Upper lobe of left lung (tissue), 6 donors: ENCODE data around the gene HIGD2B. TPM values are rescaled to one million over a fixed set of nuclear protein-coding genes. Genes with fewer than 3 reads are reported as not detected.

Experiments used
- ATAC-seq, 2 donors: fragments of 200-7000 bp; cut with Tn5 transposase; one replicate each; pipeline ENCODE4 v1.9.1; 2022; ENCODE audit warnings: mild to moderate bottlenecking in 2 of 2, moderate library complexity in 2 of 2; ENCODE audit not compliant: low FRiP score in 2 of 2
- DNase-seq, 2 donors: peaks; one replicate each; pipeline ENCODE4 v3.0.0-alpha.2; 2019 to 2020
- H3K27ac ChIP-seq, 4 donors: fragments of 200-600 bp; sonication (generic); one replicate each; pipeline ENCODE4 v1.5.1; 2016 to 2019
- H3K27me3 ChIP-seq, 4 donors: fragments of 200-600 bp; sonication (generic); one replicate each; pipeline ENCODE4 v1.5.1; 2017 to 2019
- H3K36me3 ChIP-seq, 4 donors: fragments of 200-600 bp; sonication (generic); one replicate each; pipeline ENCODE4 v1.5.1; 2016 to 2019
- H3K4me1 ChIP-seq, 4 donors: fragments of 200-600 bp; sonication (generic); one replicate each; pipeline ENCODE4 v1.5.1; 2018 to 2019
- H3K4me3 ChIP-seq, 4 donors: fragments of 200-600 bp; sonication (generic); one replicate each; pipeline ENCODE4 v1.5.1; 2017 to 2019; ENCODE audit warnings: mild to moderate bottlenecking in 2 of 4, moderate library complexity in 1 of 4
- H3K9me3 ChIP-seq, 4 donors: fragments of 200-600 bp; sonication (generic); one replicate each; pipeline ENCODE4 v1.5.1; 2018 to 2019
- EP300 ChIP-seq, 4 donors: sonication (generic); formaldehyde crosslinking; IDR thresholded peaks; one replicate each; pipeline ENCODE4 v1.5.1; 2017; ENCODE audit warnings: antibody characterized with exemption in 4 of 4, control low read depth in 2 of 4
- POLR2A ChIP-seq, 4 donors: fragments of 450-650 bp; IDR thresholded peaks; one replicate each; pipeline ENCODE4 v1.5.1; 2016 to 2017; ENCODE audit warnings: antibody characterized with exemption in 4 of 4, mild to moderate bottlenecking in 2 of 4
- POLR2AphosphoS5 ChIP-seq, 2 donors: sonication (generic); formaldehyde crosslinking; IDR thresholded peaks; one replicate each; pipeline ENCODE4 v1.5.1; 2017; ENCODE audit warnings: antibody characterized with exemption in 2 of 2
- WGBS, 2 donors: methylation state at CpG; one replicate each; pipeline ENCODE4 v1.1.5; 2017 to 2018; 5-methylcytosine and 5-hydroxymethylcytosine counted together
- total RNA-seq, 6 donors: library from RNA; depleted of rRNA in 4 of 6; stranded (reverse); fragments of >200 nt in 4 of 6; gene quantifications; one replicate each; pipeline versions ENCODE4 v1.1.0 to v1.2.1, GENCODE V29; 2016 to 2021
- TF ChIP-seq, protein P1 (sequence below), 6 experiments: fragments of 450-650 bp in 4 of 6; fragments of 200-600 bp in 2 of 6; sonication (generic) in 2 of 6; IDR thresholded peaks; one replicate each; pipeline ENCODE4 v1.5.1; 2016 to 2019; ENCODE audit warnings: antibody characterized with exemption in 6 of 6
- donor health status: DM: no; HTN: no; CAD: no; lungs with moderate emphysema.
- donor health status: DM: no; HTN: yes; CAD: no; lungs with severe emphysema.

The HIGD2B gene, protein sequence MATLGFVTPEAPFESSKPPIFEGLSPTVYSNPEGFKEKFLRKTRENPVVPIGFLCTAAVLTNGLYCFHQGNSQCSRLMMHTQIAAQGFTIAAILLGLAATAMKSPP
- total RNA-seq = not detected

DNA sequence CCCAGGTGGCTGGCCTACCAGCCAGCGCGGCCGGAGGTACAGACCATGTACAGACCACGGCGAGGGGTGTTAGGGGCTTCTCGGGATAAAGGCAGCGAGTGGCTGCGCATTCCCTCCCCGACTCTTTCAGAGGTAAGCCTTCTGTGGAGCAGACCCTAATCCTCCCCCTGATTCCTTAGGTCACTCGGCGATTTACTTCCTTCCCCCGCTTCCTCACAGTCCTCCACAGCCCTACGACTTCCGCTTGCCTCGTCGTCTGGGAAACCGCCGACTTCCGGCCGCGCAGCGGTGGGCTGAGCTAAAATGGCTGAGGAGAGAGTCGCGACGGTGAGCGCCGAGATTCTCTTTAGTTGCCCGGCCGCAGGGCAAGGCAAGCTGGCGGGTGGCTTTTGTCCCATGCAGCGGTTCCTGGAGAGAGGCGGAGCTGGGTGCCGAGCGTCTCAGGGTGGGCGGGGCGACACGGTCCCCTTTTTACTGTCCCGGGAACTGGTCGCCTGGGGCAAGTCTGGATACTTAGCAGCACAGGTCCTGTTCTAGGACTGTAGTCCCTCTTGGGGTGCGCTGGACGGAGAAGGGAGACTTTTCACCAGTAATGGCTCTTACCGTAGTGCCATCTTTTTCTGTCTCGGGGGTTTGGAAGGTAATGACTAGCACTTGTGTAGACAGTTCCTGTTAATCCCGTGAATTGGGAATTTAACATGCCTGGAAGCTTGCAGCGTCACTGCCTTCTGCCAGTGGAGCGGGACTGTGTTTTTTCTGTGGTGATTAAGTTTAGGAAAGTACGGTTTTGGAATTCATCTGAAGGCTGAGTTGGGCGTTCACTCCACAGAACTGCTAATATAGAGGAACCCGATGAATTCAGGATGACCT lies at the start of gene HIGD2B, which contains the start of gene BBS4:
TSS of gene HIGD2B (minus strand) at position 258 of the 870 bp plus-strand sequence. CDS start 9,808 bp downstream, outside the sequence.
TSS of gene BBS4 (plus strand) at position 283 of the 870 bp plus-strand sequence. CDS start at position 304, 21 bp downstream.
- TF ChIP-seq EP300 (IDR thresholded peaks at IDR 0.05) (no peak), POLR2A (IDR thresholded peaks at IDR 0.05) (peak in 3 of 4 donors; percentile 67 to 85 (median 76)), POLR2AphosphoS5 (IDR thresholded peaks at IDR 0.05) (peak; percentile 86 to 89)
- TF ChIP-seq, protein P1, sequence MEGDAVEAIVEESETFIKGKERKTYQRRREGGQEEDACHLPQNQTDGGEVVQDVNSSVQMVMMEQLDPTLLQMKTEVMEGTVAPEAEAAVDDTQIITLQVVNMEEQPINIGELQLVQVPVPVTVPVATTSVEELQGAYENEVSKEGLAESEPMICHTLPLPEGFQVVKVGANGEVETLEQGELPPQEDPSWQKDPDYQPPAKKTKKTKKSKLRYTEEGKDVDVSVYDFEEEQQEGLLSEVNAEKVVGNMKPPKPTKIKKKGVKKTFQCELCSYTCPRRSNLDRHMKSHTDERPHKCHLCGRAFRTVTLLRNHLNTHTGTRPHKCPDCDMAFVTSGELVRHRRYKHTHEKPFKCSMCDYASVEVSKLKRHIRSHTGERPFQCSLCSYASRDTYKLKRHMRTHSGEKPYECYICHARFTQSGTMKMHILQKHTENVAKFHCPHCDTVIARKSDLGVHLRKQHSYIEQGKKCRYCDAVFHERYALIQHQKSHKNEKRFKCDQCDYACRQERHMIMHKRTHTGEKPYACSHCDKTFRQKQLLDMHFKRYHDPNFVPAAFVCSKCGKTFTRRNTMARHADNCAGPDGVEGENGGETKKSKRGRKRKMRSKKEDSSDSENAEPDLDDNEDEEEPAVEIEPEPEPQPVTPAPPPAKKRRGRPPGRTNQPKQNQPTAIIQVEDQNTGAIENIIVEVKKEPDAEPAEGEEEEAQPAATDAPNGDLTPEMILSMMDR (IDR thresholded peaks at IDR 0.05) = no peak
- ATAC-seq (peak; percentile 99), DNase-seq (peak; percentile 91 to 96)
- Histone ChIP-seq H3K4me3 (peak within 1 kb of the TSS; percentile 62 to 75 (median 68)), H3K4me1 (peaks cover 0 to 20% (median 8%) of the 10 kb centered on the region in 4 donors), H3K27ac (peak within 1 kb of the TSS; percentile 84 to 95 (median 90)), H3K27me3 (no peaks in the 10 kb centered on the region), H3K9me3 (no peaks in the 10 kb centered on the region), H3K36me3 (no peaks in the 10 kb centered on the region)
- 0 to 1% methylated on average over 22 to 49 of the region's 49 CpGs for WGBS, 2 donors

DNA sequence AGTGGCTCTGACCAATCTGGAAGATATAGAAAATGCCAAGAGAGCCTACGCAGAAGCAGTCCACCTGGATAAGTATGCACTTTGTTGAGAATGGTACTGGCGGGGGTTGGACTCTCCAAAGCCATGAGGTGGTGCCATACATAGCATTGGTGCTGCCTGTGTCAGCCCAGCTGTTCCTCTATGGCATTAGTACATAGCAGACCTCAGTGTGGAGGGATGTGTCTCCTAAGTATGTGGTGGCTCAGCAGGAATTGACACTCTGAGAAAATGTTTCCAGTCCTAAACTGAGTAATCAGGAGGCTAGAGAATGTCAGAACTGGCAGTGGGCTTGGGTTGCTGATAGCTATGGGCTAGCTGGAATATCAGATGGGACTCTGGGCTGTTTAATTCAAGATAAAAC lies 49.1 kb upstream of the HIGD2B start:
- ATAC-seq (no peak), DNase-seq (no peak)
- Histone ChIP-seq H3K27ac (no peak overlapping the region), H3K36me3 (peaks cover 8 to 74% (median 29%) of the 10 kb centered on the region in 4 donors), H3K9me3 (no peaks in the 10 kb centered on the region), H3K4me1 (no peaks in the 10 kb centered on the region), H3K27me3 (no peaks in the 10 kb centered on the region), H3K4me3 (no peak overlapping the region)
- no peak for TF ChIP-seq POLR2A (IDR thresholded peaks at IDR 0.05)
- TF ChIP-seq, protein P1 (IDR thresholded peaks at IDR 0.05) = no peak
- TF ChIP-seq EP300 (IDR thresholded peaks at IDR 0.05) = no peak
- no peak for TF ChIP-seq POLR2AphosphoS5 (IDR thresholded peaks at IDR 0.05)
- WGBS, 2 donors = 100% methylated on average over 2 of the region's 2 CpGs

DNA sequence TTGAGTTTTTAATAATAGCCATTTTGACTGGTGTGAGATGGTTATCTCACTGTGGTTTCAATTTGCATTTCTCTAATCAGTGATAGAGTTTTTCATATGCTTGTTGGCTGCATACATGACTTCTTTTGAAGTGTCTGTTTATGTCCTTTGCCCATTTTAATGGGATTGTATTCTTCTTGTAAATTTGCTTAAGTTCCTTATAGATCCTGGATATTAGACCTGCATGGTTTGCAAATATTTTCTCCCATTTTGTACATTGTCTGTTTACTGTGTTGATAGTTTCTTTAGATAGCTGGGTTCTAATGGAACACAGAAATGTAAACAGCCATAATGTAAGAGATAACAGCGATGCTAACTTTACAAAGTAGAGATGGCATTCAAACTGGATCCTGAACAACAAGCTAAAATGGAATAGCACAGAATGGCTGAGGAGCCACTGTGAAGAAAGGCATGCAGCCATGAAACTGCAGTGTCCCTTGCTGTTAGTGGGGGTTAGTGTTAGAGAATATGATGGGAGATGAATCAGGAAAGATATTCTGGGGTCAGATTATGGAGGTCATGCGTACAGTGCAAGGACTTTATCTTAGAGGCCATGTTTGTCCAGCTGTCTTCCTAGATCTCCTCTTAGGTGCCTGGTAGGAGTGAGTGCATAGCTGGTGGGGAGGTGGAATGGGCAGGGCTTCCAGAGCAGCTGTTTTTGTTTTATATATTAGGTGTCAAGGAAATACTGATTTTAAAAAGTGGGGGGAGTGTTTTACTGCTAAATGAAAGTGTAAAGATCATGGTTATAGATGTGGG lies 48.2 kb upstream of the HIGD2B start:
- Histone ChIP-seq H3K27me3 (no peaks in the 10 kb centered on the region), H3K4me3 (no peak overlapping the region), H3K36me3 (peaks cover 8 to 69% (median 26%) of the 10 kb centered on the region in 4 donors), H3K27ac (no peak overlapping the region), H3K9me3 (no peaks in the 10 kb centered on the region), H3K4me1 (no peaks in the 10 kb centered on the region)
- DNase-seq (no peak), ATAC-seq (no peak)
- WGBS, 2 donors = 85 to 96% methylated on average over 2 of the region's 2 CpGs
- TF ChIP-seq, protein P1 (IDR thresholded peaks at IDR 0.05) = no peak
- TF ChIP-seq EP300 (IDR thresholded peaks at IDR 0.05) (no peak), POLR2AphosphoS5 (IDR thresholded peaks at IDR 0.05) (no peak), POLR2A (IDR thresholded peaks at IDR 0.05) (no peak)

DNA sequence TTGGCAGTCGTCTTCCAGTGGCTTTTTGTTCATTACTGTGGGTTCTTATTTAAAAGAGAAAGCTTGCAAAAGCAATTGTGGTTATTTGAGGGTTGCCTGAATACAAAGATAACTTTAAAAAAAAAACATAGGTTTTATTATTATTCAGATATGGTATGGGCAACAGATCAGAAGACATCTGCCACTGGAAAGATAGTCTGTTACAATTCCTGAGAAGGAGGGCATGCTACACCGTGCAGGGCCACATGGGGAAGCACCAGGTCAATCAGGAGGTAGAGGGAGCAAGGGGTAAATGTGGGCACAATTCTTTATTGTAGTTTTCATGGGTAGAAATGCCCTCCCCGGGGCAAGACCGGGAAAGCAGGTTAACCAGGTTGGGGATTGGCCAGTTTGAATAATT lies 46.5 kb upstream of the HIGD2B start:
- 89 to 90% methylated on average over 4 of the region's 4 CpGs for WGBS, 2 donors

More for the DNA sequence above, 46.5 kb upstream of the HIGD2B start:
- no peak for ATAC-seq
- no peak for DNase-seq
- Histone ChIP-seq H3K9me3 (no peaks in the 10 kb centered on the region), H3K36me3 (peaks cover 8 to 61% (median 23%) of the 10 kb centered on the region in 4 donors), H3K4me3 (no peak overlapping the region), H3K4me1 (no peaks in the 10 kb centered on the region), H3K27ac (no peak overlapping the region), H3K27me3 (no peaks in the 10 kb centered on the region)
- TF ChIP-seq, protein P1 (IDR thresholded peaks at IDR 0.05) = no peak
- TF ChIP-seq POLR2AphosphoS5 (IDR thresholded peaks at IDR 0.05) = no peak
- TF ChIP-seq POLR2A (IDR thresholded peaks at IDR 0.05) = no peak
- no peak for TF ChIP-seq EP300 (IDR thresholded peaks at IDR 0.05)
